ENCODE data around the gene TLE2.

DNA sequence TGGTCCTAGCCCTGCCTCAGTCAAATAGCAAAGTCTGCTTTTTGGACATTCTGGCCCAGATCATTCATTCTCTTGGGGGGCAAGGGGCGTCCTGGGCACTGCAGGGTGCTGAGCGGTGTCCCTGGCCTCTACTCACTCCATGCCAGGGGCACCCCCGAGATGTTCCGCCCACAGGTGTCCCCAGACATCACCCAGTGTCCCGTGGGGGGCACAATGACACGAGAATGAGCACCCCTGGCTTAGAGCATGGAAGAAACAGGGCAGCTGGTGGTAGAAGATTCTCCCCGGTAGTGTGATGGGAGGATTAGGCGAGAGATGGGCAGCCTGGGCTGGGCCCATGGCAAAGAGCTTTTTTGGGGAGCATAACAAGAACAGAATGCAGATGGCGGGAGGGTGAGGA is 38.5 kb upstream of the TLE2 start:
- TF ChIP-seq CTCF (IDR thresholded peaks at IDR 0.05; ENCODE audit: borderline replicate concordance, extremely low read depth, low read length, poor library complexity, severe bottlenecking) (no peak), EZH2 (IDR thresholded peaks at IDR 0.05; ENCODE audit: borderline replicate concordance, low read depth, low read length, severe bottlenecking) (no peak)

Measured in DND-41 (cell line).